Activated naive CD8-positive, alpha-beta T cell (primary cell): ENCODE results near the gene KIRREL3.

ENCODE experiments used
- H3K27ac Mint-ChIP-seq: one replicate; pipeline ENCODE4 v1.8.0; 2021; ENCODE audit warnings: mixed read lengths
- H3K27me3 Mint-ChIP-seq: one replicate; pipeline ENCODE4 v1.8.0; 2021; ENCODE audit warnings: mixed read lengths
- H3K36me3 Mint-ChIP-seq: one replicate; pipeline ENCODE4 v1.8.0; 2021; ENCODE audit warnings: mixed read lengths
- H3K4me1 Mint-ChIP-seq: one replicate; pipeline ENCODE4 v1.8.0; 2021; ENCODE audit warnings: low read depth, mixed read lengths
- H3K4me3 Mint-ChIP-seq: one replicate; pipeline ENCODE4 v1.8.0; 2021; ENCODE audit warnings: mild to moderate bottlenecking, mixed read lengths
- H3K9me3 Mint-ChIP-seq: one replicate; pipeline ENCODE4 v1.8.0; 2021; ENCODE audit warnings: low read depth, mixed read lengths

The KIRREL3 gene

GRCh38 chr11:126465573-126466188, 534.9 kb downstream of the KIRREL3 start:
- Mint-ChIP-seq H3K27me3 (no peaks in the 10 kb centered on the region), H3K27ac (no peak overlapping the region), H3K36me3 (no peaks in the 10 kb centered on the region), H3K9me3 (no peaks in the 10 kb centered on the region), H3K4me1 (peaks cover 12% of the 10 kb centered on the region), H3K4me3 (peak overlapping the region; percentile 47)

- Mint-ChIP-seq H3K9me3 (no peaks in the 10 kb centered on the region), H3K4me3 (no peak overlapping the region), H3K27me3 (no peaks in the 10 kb centered on the region), H3K36me3 (no peaks in the 10 kb centered on the region), H3K27ac (no peak overlapping the region), H3K4me1 (peaks cover 12% of the 10 kb centered on the region)
These were observed 535.8 kb downstream of the KIRREL3 start for GRCh38 chr11:126464796-126465195.

DNA sequence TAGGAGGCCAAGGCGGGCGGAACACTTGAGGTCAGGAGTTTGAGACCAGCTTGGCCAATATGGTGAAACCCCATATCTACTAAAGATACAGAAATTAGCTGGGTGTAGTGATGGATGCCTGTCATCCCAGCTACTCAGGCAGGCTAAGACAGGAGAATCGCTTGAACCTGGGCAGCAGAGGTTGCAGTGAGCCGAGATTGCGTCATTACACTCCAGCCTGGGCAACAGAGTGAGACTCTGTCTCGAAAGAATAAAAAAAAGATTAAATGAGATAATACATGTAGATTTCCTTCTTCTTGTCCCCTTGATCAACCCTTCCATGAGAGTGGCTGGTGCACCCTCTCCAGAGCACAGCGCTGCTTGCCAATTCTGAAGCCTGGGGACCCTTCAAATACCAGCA, 538.1 kb downstream of the KIRREL3 start:
- no peak overlapping the region for H3K4me3 Mint-ChIP-seq

GRCh38 chr11:126461996-126462395, 538.6 kb downstream of the KIRREL3 start:
- Mint-ChIP-seq H3K27ac (no peak overlapping the region), H3K4me1 (peaks cover 12% of the 10 kb centered on the region), H3K9me3 (no peaks in the 10 kb centered on the region), H3K36me3 (no peaks in the 10 kb centered on the region), H3K4me3 (no peak overlapping the region), H3K27me3 (no peaks in the 10 kb centered on the region)

More for the DNA sequence above, 538.1 kb downstream of the KIRREL3 start:
- Mint-ChIP-seq H3K27me3 (no peaks in the 10 kb centered on the region), H3K27ac (no peak overlapping the region), H3K36me3 (no peaks in the 10 kb centered on the region), H3K4me1 (peaks cover 12% of the 10 kb centered on the region), H3K9me3 (no peaks in the 10 kb centered on the region)

DNA sequence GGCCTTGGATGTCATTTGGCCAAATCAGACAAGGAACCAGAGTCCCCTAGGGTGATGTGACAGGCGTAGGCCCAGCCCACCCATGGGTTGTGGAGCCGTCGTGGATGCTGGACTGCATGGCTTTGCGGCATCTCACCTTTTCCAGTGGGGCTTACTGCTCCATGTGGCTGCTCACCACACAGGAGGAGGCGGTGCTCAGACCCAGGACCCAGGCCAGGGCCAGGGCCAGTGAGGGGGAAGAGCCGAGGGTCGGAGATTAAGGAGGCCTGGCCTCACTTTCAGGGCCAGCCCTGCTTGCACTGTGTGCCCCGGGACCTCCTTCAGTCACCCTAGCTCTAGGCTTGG, 539.5 kb downstream of the KIRREL3 start:
- H3K27me3 Mint-ChIP-seq, result no peaks in the 10 kb centered on the region
- H3K4me1 Mint-ChIP-seq, result peaks cover 8% of the 10 kb centered on the region
- no peak overlapping the region for H3K27ac Mint-ChIP-seq
- no peaks in the 10 kb centered on the region for H3K36me3 Mint-ChIP-seq
- no peak overlapping the region for H3K4me3 Mint-ChIP-seq
- H3K9me3 Mint-ChIP-seq, result no peaks in the 10 kb centered on the region

DNA sequence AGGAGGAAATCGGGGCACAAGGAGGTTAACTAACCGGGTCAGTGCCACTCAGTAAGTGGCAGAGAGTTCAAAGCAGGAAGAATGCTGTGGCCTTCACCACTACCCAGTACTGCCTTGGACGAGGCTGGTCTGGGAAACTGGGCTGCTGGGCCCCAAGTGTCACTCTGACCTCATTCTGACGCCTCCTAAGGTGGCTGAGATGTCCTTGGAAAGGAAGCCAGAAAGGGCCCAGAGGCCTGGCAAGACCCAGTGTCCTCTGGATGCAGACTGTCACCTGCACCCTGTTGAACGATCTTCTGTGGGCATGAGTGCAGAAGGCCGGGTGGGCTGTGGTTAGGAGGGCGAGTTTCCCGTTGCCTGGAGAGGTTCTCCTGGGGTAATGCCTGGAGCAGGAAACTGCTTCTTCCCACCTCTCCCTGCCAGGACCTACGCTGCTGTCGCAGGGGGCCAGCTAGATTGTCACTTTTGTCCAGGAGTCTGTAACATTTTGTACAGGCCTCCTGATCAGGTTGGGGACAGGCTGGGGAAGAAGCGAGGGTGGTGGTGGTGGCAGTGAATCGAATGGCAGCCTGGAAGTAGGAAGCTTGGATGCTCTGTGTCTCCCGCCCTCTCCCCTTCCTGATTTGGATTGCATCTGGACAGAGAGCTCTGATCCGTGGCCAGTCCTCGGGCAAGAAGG, 540.0 kb downstream of the KIRREL3 start:
- H3K27ac Mint-ChIP-seq, result no peak overlapping the region
- H3K4me1 Mint-ChIP-seq, result peaks cover 3% of the 10 kb centered on the region
- H3K36me3 Mint-ChIP-seq, result no peaks in the 10 kb centered on the region
- H3K27me3 Mint-ChIP-seq, result no peaks in the 10 kb centered on the region
- H3K4me3 Mint-ChIP-seq, result no peak overlapping the region
- no peaks in the 10 kb centered on the region for H3K9me3 Mint-ChIP-seq

DNA sequence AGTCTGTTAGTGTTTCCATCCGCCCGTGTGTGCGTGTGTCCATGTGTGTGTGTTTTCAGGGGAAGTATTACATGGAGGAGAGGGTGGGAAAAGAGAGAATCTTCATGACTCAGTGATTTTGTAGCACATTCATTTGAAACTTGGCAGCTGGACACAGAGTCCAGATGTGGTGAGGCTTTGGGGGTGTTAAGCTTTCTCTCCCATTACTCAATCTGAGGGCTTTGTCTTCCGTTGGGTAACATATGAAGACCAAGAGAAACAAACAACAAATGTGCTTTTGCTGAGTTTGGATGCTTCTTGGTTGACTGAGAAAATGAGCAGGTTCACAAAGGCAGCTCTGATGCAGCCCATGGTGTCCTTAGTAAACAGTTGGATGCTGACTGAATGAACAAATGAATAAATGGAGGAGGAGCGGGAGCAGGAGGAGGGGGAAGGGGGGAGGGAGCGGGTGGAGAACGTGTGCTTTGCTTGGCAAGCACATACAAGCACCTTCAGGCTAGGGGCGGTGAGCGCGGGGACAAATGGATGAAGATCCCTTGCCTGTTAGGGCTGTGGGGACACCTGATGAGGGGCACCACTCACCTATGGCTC, 540.8 kb downstream of the KIRREL3 start:
- Mint-ChIP-seq H3K36me3 (no peaks in the 10 kb centered on the region), H3K4me1 (no peaks in the 10 kb centered on the region), H3K9me3 (no peaks in the 10 kb centered on the region), H3K27me3 (no peaks in the 10 kb centered on the region), H3K27ac (no peak overlapping the region), H3K4me3 (no peak overlapping the region)

DNA sequence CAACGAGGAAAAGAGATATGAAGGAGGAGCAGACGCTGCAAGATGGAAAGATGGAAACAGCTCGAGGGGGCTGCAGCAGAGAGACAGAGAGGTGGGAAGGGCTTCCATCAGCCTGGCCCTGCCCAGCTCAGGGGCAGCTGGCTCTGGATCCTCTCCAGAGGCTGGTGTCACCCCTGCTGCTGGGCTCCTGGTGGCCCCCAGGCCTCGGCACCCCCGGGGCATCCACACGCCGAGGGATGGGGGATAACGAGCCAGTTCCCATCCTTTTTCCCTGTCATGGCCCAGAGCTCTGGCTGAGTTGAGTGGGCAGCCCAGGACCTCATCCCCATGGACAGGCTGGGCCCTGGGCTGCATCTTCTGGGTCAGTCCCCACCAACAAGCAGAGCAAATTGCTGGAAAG, 542.8 kb downstream of the KIRREL3 start:
- H3K9me3 Mint-ChIP-seq, result no peaks in the 10 kb centered on the region
- no peaks in the 10 kb centered on the region for H3K27me3 Mint-ChIP-seq
- no peak overlapping the region for H3K4me3 Mint-ChIP-seq
- H3K36me3 Mint-ChIP-seq, result no peaks in the 10 kb centered on the region
- no peak overlapping the region for H3K27ac Mint-ChIP-seq
- no peaks in the 10 kb centered on the region for H3K4me1 Mint-ChIP-seq

DNA sequence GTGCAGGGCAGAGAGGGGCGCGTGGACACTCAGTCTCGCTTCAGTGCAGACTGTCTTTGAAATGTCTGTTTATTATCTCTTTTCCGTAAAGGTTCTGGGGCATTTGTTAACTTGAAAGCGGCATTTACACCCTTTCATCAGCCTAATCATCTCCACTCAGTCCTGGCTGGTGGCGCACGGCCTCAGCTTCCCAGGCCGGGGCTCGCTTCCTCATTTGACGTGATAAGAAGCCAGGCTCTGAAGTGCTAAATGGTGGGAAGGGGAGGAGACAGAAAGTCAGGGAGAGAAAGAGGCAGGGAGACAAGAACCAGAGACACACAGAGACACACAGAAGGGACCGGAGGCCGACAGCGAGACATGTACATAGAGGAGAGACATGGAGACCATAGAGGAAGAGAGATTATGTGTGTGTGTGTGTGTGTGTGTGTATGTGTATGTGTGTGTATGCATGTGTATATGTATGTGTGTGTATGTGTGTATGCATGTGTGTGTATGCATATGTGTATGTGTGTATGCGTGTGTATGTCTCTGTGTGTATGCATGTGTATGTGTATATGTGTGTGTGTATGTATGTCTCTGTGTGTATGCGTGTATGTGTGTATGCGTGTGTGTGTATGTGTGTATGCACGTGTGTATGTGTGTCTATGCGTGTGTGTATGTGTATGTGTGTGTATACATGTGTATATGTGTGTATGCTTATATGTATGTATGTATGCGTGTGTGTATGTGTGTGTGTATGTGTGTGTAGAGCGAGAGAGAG, 543.6 kb downstream of the KIRREL3 start:
- Mint-ChIP-seq H3K36me3 (no peaks in the 10 kb centered on the region), H3K27ac (no peak overlapping the region), H3K4me3 (no peak overlapping the region), H3K27me3 (no peaks in the 10 kb centered on the region), H3K9me3 (no peaks in the 10 kb centered on the region), H3K4me1 (no peaks in the 10 kb centered on the region)

DNA sequence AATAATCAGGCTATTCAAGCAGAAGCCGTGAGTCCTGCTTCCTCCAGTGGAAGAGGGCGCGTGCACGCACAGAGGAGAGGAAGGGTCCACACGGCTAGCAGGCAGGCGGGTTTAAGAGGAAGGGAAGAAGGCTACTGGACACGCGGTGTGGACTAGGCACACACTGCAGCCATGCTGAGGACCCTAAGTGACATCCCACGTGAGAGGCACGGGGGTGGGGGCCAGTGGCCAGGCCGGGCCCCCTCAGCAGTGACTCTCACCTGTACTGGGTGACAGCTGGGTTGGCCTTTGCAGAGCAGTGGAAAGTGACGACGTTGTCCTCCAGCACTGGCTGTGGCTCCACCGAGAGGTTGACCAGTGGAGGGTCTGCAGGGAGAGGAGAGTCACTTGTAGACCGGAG, 544.5 kb downstream of the KIRREL3 start:
- Mint-ChIP-seq H3K27ac (no peak overlapping the region), H3K27me3 (no peaks in the 10 kb centered on the region), H3K36me3 (no peaks in the 10 kb centered on the region), H3K4me3 (no peak overlapping the region), H3K4me1 (no peaks in the 10 kb centered on the region), H3K9me3 (no peaks in the 10 kb centered on the region)

- no peaks in the 10 kb centered on the region for H3K36me3 Mint-ChIP-seq
- no peaks in the 10 kb centered on the region for H3K4me1 Mint-ChIP-seq
- no peaks in the 10 kb centered on the region for H3K9me3 Mint-ChIP-seq
- H3K27me3 Mint-ChIP-seq, result no peaks in the 10 kb centered on the region
- no peak overlapping the region for H3K27ac Mint-ChIP-seq
- no peak overlapping the region for H3K4me3 Mint-ChIP-seq
These were observed 548.1 kb downstream of the KIRREL3 start for GRCh38 chr11:126452241-126453101.

- Mint-ChIP-seq H3K27ac (no peak overlapping the region), H3K27me3 (no peaks in the 10 kb centered on the region), H3K4me3 (no peak overlapping the region), H3K36me3 (no peaks in the 10 kb centered on the region), H3K9me3 (no peaks in the 10 kb centered on the region), H3K4me1 (no peaks in the 10 kb centered on the region)
These were observed 549.3 kb downstream of the KIRREL3 start for GRCh38 chr11:126451211-126451802.

DNA sequence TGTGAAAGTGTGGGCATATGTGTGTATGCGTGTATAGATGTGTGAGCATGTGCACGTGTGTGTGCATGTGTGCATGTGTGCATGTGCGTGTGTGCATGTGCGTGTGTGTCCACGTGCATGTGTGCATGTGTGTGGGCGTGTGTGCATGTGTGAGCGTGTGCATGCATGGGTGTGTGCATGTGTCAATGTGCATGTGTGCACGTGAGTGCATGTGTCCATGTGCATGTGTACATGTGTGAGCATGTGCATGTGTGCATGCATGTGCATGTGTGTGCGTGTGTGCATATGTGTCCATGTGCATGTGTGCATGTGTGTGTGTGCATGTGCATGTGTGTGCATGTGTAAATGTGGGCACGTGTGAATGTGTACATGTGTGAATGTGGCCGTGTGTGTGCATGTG, 549.8 kb downstream of the KIRREL3 start:
- Mint-ChIP-seq H3K9me3 (no peaks in the 10 kb centered on the region), H3K36me3 (no peaks in the 10 kb centered on the region), H3K4me3 (no peak overlapping the region), H3K27ac (no peak overlapping the region), H3K27me3 (no peaks in the 10 kb centered on the region), H3K4me1 (no peaks in the 10 kb centered on the region)

- Mint-ChIP-seq H3K36me3 (no peaks in the 10 kb centered on the region), H3K4me1 (no peaks in the 10 kb centered on the region), H3K4me3 (no peak overlapping the region), H3K27ac (no peak overlapping the region), H3K27me3 (no peaks in the 10 kb centered on the region), H3K9me3 (no peaks in the 10 kb centered on the region)
These were observed 550.4 kb downstream of the KIRREL3 start for GRCh38 chr11:126450198-126450597.
